ENCODE results near the gene KIF3B.

The KIF3B gene

GRCh38 chr20:32302507-32302872, 25.0 kb downstream of the KIF3B start:
- H3K4me3 ChIP-seq (replicated peaks; ENCODE audit: low read depth, low read length) = no peak overlapping the region
- TF ChIP-seq CTCF (IDR thresholded peaks at IDR 0.05; ENCODE audit: low read depth, low read length, missing control alignments) = no peak
- no peak for DNase-seq (ENCODE audit: extremely low read depth, low read depth)

DNA sequence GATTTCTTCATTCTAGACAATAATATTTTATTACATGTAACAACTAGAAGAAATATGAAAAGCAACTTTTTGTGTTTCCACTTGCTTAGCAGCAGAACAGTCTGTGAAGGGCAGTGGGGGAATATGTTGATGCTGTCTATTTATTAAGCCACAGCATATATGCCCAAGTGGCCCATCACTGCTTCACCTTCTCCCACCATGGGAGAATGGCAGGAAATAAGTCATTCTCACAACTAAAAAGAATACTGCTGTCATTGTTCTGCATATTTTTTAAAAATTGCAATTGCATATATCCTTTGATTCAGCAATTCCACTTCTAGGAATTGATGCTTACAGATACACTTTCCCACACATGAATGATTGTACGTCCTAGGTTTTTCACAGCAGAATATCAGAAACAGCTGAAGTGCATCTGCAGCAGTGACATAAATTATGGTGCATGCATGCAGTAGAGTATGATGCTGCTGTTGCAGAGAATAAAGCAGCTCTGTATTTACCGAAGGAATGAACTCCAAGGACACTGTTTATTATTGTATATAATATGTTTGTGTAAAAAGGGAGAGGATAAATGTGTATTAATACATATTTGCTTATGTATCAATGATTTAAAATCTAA, 26.8 kb downstream of the KIF3B start:
- no peak overlapping the region for H3K4me3 ChIP-seq (replicated peaks; ENCODE audit: low read depth, low read length)
- TF ChIP-seq CTCF (IDR thresholded peaks at IDR 0.05; ENCODE audit: low read depth, low read length, missing control alignments) = no peak
- DNase-seq (ENCODE audit: extremely low read depth, low read depth) = no peak

DNA sequence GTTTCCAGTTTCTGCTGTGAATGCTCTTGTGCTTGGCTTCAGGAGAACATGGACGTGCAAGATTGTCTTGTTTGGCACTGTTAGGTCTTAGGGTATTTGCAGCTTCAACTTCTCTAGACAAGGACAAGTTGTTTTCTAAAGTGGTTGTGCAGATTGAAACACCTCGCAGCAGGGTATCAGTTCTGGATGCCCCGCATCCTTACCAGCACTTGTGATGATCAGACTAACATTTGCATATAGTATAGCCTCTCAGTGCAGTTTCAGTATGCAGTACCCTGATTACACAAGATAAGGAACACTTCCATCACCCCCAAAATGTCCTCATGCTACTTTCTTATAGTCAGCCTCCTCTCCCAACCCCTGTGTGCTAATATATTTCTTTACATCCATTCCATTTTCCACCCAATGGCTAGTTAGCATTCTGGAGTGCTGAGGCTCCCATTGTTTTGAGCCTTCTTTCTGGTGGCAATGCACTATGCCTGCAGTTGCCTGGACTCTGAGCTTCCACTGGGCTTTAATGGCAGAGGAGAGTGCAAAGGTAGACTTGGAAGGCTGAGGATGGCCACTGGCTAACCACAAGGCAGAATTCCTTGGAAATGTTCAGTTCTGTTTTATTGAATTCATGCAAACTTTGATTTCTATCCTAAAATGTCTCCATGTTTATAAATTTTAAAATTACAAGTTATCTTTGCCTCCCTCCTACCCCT, 35.4 kb downstream of the KIF3B start:
- no peak for TF ChIP-seq CTCF (IDR thresholded peaks at IDR 0.05; ENCODE audit: low read depth, low read length, missing control alignments)
- no peak overlapping the region for H3K4me3 ChIP-seq (replicated peaks; ENCODE audit: low read depth, low read length)
- DNase-seq (ENCODE audit: extremely low read depth, low read depth) = no peak

GRCh38 chr20:32314768-32315167, 37.3 kb downstream of the KIF3B start:
- no peak for TF ChIP-seq CTCF (IDR thresholded peaks at IDR 0.05; ENCODE audit: low read depth, low read length, missing control alignments)
- no peak for DNase-seq (ENCODE audit: extremely low read depth, low read depth)
- H3K4me3 ChIP-seq (replicated peaks; ENCODE audit: low read depth, low read length) = no peak overlapping the region

- DNase-seq (ENCODE audit: extremely low read depth, low read depth) = no peak
- H3K4me3 ChIP-seq (replicated peaks; ENCODE audit: low read depth, low read length) = no peak overlapping the region
- no peak for TF ChIP-seq CTCF (IDR thresholded peaks at IDR 0.05; ENCODE audit: low read depth, low read length, missing control alignments)
These were observed 37.9 kb downstream of the KIF3B start for GRCh38 chr20:32315399-32315798.

DNA sequence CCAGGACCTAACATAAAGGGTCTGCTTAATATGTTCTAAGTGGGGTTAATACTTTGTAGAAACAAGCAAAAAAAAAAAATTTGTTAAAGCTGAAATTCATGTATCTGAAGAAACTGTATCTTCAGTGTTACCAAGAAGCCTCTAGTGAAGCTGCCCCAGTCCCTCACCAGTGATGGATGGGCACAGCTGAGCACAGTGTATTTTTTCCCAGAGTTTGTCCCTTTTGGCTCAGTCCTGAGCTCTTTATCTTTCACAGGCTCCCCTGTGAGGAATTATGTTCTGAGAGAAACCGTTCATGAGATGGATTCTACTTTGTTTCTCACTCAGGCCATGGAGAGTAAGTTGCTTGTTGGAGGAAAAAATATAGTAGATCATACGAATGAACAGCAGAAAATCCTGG, 38.4 kb downstream of the KIF3B start:
- no peak for DNase-seq (ENCODE audit: extremely low read depth, low read depth)
- H3K4me3 ChIP-seq (replicated peaks; ENCODE audit: low read depth, low read length) = no peak overlapping the region
- no peak for TF ChIP-seq CTCF (IDR thresholded peaks at IDR 0.05; ENCODE audit: low read depth, low read length, missing control alignments)
